ENCODE measurements around the gene GDPD5. TPM values are rescaled to one million over a fixed set of nuclear protein-coding genes. Genes with fewer than 3 reads are reported as not detected.

Gene GDPD5
- total RNA-seq, 1 experiment from 2014 or later: 7.8 TPM

- Histone ChIP-seq H3K79me2 (ENCODE audit: insufficient read depth, low read length) (no peaks in the 10 kb centered on the region), H2BK20ac (ENCODE audit: low read depth, low read length, poor library complexity, severe bottlenecking) (no peak overlapping the region), H4K91ac (ENCODE audit: insufficient read length, low read depth, low read length) (no peak overlapping the region), H2AK5ac (ENCODE audit: insufficient read length, low read length) (no peak overlapping the region), H2BK12ac (ENCODE audit: insufficient read length, low read depth, low read length) (no peak overlapping the region), H4K8ac (replicated peaks; ENCODE audit: insufficient read length, low read depth, low read length) (no peak overlapping the region), H3K4me2 (ENCODE audit: insufficient read depth, insufficient read length, low read length) (no peak overlapping the region), H3K4me1 (ENCODE audit: insufficient read depth, low read length) (no peaks in the 10 kb centered on the region), H3K23ac (ENCODE audit: insufficient read length, low read depth, low read length) (no peak overlapping the region), H3K14ac (ENCODE audit: insufficient read depth, low read length) (no peak overlapping the region), H3K9ac (ENCODE audit: extremely low read depth, insufficient read length, low read length) (no peak overlapping the region), H3K18ac (ENCODE audit: insufficient read length, low read depth, low read length) (no peak overlapping the region), H3K23me2 (ENCODE audit: insufficient read length, low read depth, low read length, poor library complexity, severe bottlenecking) (no peaks in the 10 kb centered on the region), H3K27me3 (ENCODE audit: insufficient read depth, low read length) (no peaks in the 10 kb centered on the region), H3K56ac (ENCODE audit: insufficient read length, low read depth, low read length) (no peak overlapping the region), H2BK120ac (ENCODE audit: low read depth, low read length, poor library complexity, severe bottlenecking) (no peak overlapping the region), H3K79me1 (ENCODE audit: insufficient read depth, low read depth, low read length, poor library complexity, severe bottlenecking) (no peaks in the 10 kb centered on the region), H2BK15ac (ENCODE audit: low read depth, low read length) (no peak overlapping the region), H3T11ph (ENCODE audit: low read length) (no peak overlapping the region), H4K5ac (ENCODE audit: insufficient read length, low read depth, low read length) (no peak overlapping the region), H3K27ac (ENCODE audit: insufficient read length, low read depth, low read length) (no peak overlapping the region), H3K9me3 (ENCODE audit: control insufficient read depth, low read depth, low read length) (no peaks in the 10 kb centered on the region), H2AFZ (ENCODE audit: low read length) (no peak overlapping the region), H2BK5ac (ENCODE audit: insufficient read length, low read length) (no peak overlapping the region), H4K20me1 (ENCODE audit: control insufficient read depth, insufficient read depth, insufficient read length) (no peaks in the 10 kb centered on the region), H3K4ac (ENCODE audit: low read depth, low read length) (no peak overlapping the region)
- Mint-ChIP-seq H3K4me3 (no peak overlapping the region; a peak in 1 of 5 replicates), H3K27me3 (ENCODE audit: low read depth) (no peaks in the 10 kb centered on the region), H3K27ac (peak overlapping the region in 1 of 3 experiments; percentile 19; a peak in 2 of 7 replicates), H3K9me3 (no peaks in the 10 kb centered on the region), H3K36me3 (ENCODE audit: insufficient read depth in 1 of 3, low read depth in 3 of 3) (no peaks in the 10 kb centered on the region), H3K4me1 (peaks cover 2 to 6% of the 10 kb centered on the region in 2 experiments; a peak in 2 of 4 replicates)
- WGBS (ENCODE audit: extremely low coverage, insufficient read length, low lambda C conversion rate): no CpG with 5 or more reads among the region's 12 CpGs
- DNase-seq: no peak
- TF ChIP-seq CTCF (conservative IDR thresholded peaks at IDR 0.05): no peak
Observed at GRCh38 chr11:75481922-75482606, 43.7 kb downstream of the GDPD5 start.
